NB4 (cell line): ENCODE data around the gene VGLL2.

ENCODE experiments used
- DNase-seq: peaks from one replicate; pipeline ENCODE4 v3.0.0; 2010; ENCODE audit warnings: low read depth
- H3K4me3 ChIP-seq: one replicate; pipeline ENCODE4 v1.5.1; 2011; ENCODE audit warnings: mild to moderate bottlenecking, low read depth, low read length, moderate library complexity
- MYC ChIP-seq: IDR thresholded peaks from 2 replicates; pipeline ENCODE4 v1.6.1; 2011; ENCODE audit warnings: low read depth, low read length
- POLR2A ChIP-seq: IDR thresholded peaks from 2 replicates; pipeline ENCODE4 v1.6.1; 2011; ENCODE audit warnings: mild to moderate bottlenecking; ENCODE audit not compliant: insufficient read length; ENCODE audit errors: extremely low read depth
- TF ChIP-seq, protein P1 (sequence below): IDR thresholded peaks from 2 replicates; pipeline ENCODE4 v1.6.1; 2011; ENCODE audit warnings: low read depth, low read length
- TF ChIP-seq, protein P2 (sequence below): IDR thresholded peaks from one replicate; pipeline ENCODE4 v1.5.1; 2012; ENCODE audit warnings: low read depth, low read length

The VGLL2 gene

GRCh38 chr6:117267766-117268534, 2.6 kb downstream of the VGLL2 start:
- TF ChIP-seq, protein P1, sequence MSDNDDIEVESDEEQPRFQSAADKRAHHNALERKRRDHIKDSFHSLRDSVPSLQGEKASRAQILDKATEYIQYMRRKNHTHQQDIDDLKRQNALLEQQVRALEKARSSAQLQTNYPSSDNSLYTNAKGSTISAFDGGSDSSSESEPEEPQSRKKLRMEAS, result no peak
- TF ChIP-seq, protein P2, sequence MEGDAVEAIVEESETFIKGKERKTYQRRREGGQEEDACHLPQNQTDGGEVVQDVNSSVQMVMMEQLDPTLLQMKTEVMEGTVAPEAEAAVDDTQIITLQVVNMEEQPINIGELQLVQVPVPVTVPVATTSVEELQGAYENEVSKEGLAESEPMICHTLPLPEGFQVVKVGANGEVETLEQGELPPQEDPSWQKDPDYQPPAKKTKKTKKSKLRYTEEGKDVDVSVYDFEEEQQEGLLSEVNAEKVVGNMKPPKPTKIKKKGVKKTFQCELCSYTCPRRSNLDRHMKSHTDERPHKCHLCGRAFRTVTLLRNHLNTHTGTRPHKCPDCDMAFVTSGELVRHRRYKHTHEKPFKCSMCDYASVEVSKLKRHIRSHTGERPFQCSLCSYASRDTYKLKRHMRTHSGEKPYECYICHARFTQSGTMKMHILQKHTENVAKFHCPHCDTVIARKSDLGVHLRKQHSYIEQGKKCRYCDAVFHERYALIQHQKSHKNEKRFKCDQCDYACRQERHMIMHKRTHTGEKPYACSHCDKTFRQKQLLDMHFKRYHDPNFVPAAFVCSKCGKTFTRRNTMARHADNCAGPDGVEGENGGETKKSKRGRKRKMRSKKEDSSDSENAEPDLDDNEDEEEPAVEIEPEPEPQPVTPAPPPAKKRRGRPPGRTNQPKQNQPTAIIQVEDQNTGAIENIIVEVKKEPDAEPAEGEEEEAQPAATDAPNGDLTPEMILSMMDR, result peak; percentile 48
- H3K4me3 ChIP-seq, result no peak overlapping the region
- DNase-seq, result peak; percentile 15

DNA sequence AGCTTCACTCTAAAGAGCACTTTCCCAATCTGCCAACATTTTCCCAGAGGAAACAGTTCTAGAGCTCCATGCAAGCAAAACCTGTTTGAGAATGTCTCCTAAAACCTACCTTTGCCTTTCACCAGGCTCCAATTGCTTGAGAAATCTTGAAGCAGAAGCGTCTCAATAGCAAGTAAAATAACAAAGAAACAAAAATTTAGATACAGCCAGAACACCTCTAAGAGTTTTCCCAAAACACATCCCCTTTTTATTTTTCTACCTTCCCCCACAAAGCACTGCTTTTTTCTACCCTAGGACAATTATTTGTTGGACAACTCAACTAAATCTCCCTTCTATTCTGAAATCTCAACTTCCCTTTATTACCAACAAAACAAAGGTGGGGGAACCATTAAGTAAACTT, 3.6 kb downstream of the VGLL2 start:
- TF ChIP-seq, protein P1, result no peak
- TF ChIP-seq, protein P2, result no peak
- TF ChIP-seq MYC, result no peak
- TF ChIP-seq POLR2A, result no peak
- no peak overlapping the region for H3K4me3 ChIP-seq
- no peak for DNase-seq

DNA sequence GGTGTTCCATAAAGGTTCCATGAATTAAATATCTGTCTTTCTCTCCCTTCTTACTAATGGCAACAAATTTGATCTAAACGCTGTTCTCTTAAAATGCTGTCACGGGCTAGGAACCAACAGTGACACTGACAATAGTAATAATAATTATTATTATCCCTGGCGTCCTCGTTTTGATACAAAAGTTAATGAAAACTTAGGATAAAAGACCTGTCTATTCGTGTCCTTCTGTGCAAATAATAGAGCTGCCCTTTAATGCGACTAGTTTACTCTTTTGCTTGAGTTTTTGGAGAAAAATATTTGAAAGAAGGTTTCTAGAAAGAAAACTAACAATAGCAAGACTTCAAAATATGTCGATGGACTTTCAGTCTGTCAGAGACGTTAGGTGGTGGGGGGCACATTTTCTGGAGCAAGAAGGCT, 4.3 kb downstream of the VGLL2 start:
- H3K4me3 ChIP-seq, result no peak overlapping the region
- no peak for DNase-seq
- TF ChIP-seq, protein P2, result no peak
- TF ChIP-seq, protein P1, result no peak
- TF ChIP-seq MYC, result no peak
- TF ChIP-seq POLR2A, result no peak

GRCh38 chr6:117270055-117270842, 4.9 kb downstream of the VGLL2 start:
- no peak for DNase-seq
- H3K4me3 ChIP-seq, result no peak overlapping the region
- TF ChIP-seq POLR2A (no peak), MYC (no peak)
- TF ChIP-seq, protein P2, result no peak
- TF ChIP-seq, protein P1, result no peak

DNA sequence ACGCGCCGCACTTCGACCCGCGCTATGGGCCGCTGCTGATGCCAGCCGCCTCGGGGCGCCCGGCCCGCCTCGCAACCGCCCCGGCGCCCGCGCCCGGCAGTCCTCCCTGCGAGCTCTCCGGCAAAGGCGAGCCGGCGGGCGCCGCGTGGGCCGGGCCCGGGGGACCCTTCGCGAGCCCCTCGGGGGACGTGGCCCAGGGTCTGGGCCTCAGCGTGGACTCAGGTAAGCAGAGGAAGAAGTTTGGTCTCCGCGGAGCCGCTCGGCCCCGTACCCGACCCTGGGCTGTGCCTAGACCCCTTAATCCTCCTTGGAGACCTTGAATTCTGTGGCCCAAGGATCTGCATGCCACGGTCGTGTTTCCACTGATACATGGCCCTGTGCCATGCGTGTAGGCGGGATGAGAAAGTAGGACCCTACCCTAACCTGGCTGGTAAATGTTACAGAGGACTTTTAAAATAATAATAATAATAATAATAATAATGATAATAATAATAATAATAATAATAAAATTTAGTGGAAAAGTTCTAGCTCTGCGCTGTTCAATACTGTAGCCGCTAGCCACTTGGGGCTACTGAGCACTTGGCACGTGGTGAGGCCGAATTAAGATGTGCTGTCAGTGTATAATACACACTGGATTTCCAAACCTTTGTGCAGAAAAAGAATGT, 5.6 kb downstream of the VGLL2 start:
- no peak overlapping the region for H3K4me3 ChIP-seq
- no peak for DNase-seq
- no peak for TF ChIP-seq MYC
- TF ChIP-seq, protein P2, result no peak
- TF ChIP-seq, protein P1, result no peak
- TF ChIP-seq POLR2A, result no peak
